WI38 (cell line): ENCODE measurements around the gene LRRC36.

Experiments used
- H3K4me3 ChIP-seq: 2 replicates; pipeline ENCODE4 v1.5.1; 2011; ENCODE audit warnings: low read depth, mild to moderate bottlenecking, control low read depth, low read length
- CTCF ChIP-seq: IDR thresholded peaks from 2 replicates; pipeline ENCODE4 v1.5.1; 2012; ENCODE audit warnings: low read depth, mild to moderate bottlenecking, control low read depth, low read length

LRRC36 gene

GRCh38 chr16:67296420-67296819 is 30.2 kb upstream of the LRRC36 start:
- no peak overlapping the region for H3K4me3 ChIP-seq
- TF ChIP-seq CTCF, result no peak

GRCh38 chr16:67298277-67298676 is 28.3 kb upstream of the LRRC36 start:
- no peak overlapping the region for H3K4me3 ChIP-seq
- no peak for TF ChIP-seq CTCF

- no peak overlapping the region for H3K4me3 ChIP-seq
- TF ChIP-seq CTCF, result no peak
Observed at GRCh38 chr16:67299269-67299668, 27.3 kb upstream of the LRRC36 start.

- no peak for TF ChIP-seq CTCF
- no peak overlapping the region for H3K4me3 ChIP-seq
Observed at GRCh38 chr16:67301080-67301782, 25.4 kb upstream of the LRRC36 start.

- TF ChIP-seq CTCF, result no peak
- no peak overlapping the region for H3K4me3 ChIP-seq
Observed at GRCh38 chr16:67302076-67302475, 24.5 kb upstream of the LRRC36 start.

- no peak for TF ChIP-seq CTCF
- no peak overlapping the region for H3K4me3 ChIP-seq
Observed at GRCh38 chr16:67302970-67303369, 23.6 kb upstream of the LRRC36 start.

GRCh38 chr16:67304020-67304419 is 22.6 kb upstream of the LRRC36 start:
- TF ChIP-seq CTCF, result no peak
- H3K4me3 ChIP-seq, result no peak overlapping the region
